Measurements from ENCODE around the gene PPCS. TPM values are rescaled to one million over a fixed set of nuclear protein-coding genes. Genes with fewer than 3 reads are reported as not detected.

PPCS gene
- 100 to 1,000 TPM in 1 of 3 donors, 10 to 100 TPM in 2; 48.2 to 103 (median 53.9) TPM for polyA plus RNA-seq

- H3K27ac ChIP-seq (ENCODE audit: low read depth, low read length) = peak within 1 kb of the TSS; percentile 79
- WGBS, 3 donors = 0 to 1% (median 1%) methylated on average over 47 to 66 of the region's 66 CpGs
Measured at GRCh38 chr1:42456010-42456753, at the start of gene PPCS, which contains the start of gene ZMYND12. TSS of gene PPCS (plus strand) at chr1:42456543. CDS start at chr1:42456566, 23 bp downstream. TSS of gene ZMYND12 (minus strand) at chr1:42456022. CDS start at chr1:42455997, 25 bp downstream.

- 86 to 91% (median 88%) methylated on average over 17 of the region's 17 CpGs for WGBS, 3 donors
- no peak overlapping the region for H3K27ac ChIP-seq (ENCODE audit: low read depth, low read length)
Measured at GRCh38 chr1:42414551-42415496, 41.5 kb upstream of the PPCS start.

GRCh38 chr1:42417166-42417565 lies 39.2 kb upstream of the PPCS start:
- WGBS, 3 donors = 40 to 93% (median 58%) methylated on average over 3 of the region's 3 CpGs

GRCh38 chr1:42418516-42418915 lies 37.8 kb upstream of the PPCS start:
- no peak overlapping the region for H3K27ac ChIP-seq (ENCODE audit: low read depth, low read length)

More at GRCh38 chr1:42417166-42417565, 39.2 kb upstream of the PPCS start:
- H3K27ac ChIP-seq (ENCODE audit: low read depth, low read length) = no peak overlapping the region

GRCh38 chr1:42419126-42419821 lies 37.1 kb upstream of the PPCS start:
- H3K27ac ChIP-seq (ENCODE audit: low read depth, low read length) = no peak overlapping the region
- WGBS, 3 donors = 70 to 86% (median 73%) methylated on average over 5 of the region's 5 CpGs

More at GRCh38 chr1:42418516-42418915, 37.8 kb upstream of the PPCS start:
- WGBS, 3 donors = 94 to 100% (median 95%) methylated on average over 1 of the region's 1 CpG

GRCh38 chr1:42420121-42420520 lies 36.2 kb upstream of the PPCS start:
- H3K27ac ChIP-seq (ENCODE audit: low read depth, low read length) = no peak overlapping the region
- WGBS, 3 donors = 64 to 79% (median 72%) methylated on average over 7 of the region's 7 CpGs

GRCh38 chr1:42420911-42421585 lies 35.3 kb upstream of the PPCS start:
- no peak overlapping the region for H3K27ac ChIP-seq (ENCODE audit: low read depth, low read length)
- WGBS, 3 donors = 6 to 23% (median 21%) methylated on average over 10 of the region's 10 CpGs

- H3K27ac ChIP-seq (ENCODE audit: low read depth, low read length) = no peak overlapping the region
- WGBS, 3 donors = 69 to 83% (median 79%) methylated on average over 9 of the region's 9 CpGs
Measured at GRCh38 chr1:42422737-42423136, 33.6 kb upstream of the PPCS start.

- no peak overlapping the region for H3K27ac ChIP-seq (ENCODE audit: low read depth, low read length)
- 78 to 93% (median 80%) methylated on average over 3 of the region's 3 CpGs for WGBS, 3 donors
Measured at GRCh38 chr1:42423681-42424080, 32.7 kb upstream of the PPCS start.

GRCh38 chr1:42424201-42424600 lies 32.1 kb upstream of the PPCS start:
- WGBS, 3 donors = 79 to 89% (median 79%) methylated on average over 4 of the region's 4 CpGs
- H3K27ac ChIP-seq (ENCODE audit: low read depth, low read length) = no peak overlapping the region

- 64 to 87% (median 70%) methylated on average over 4 of the region's 4 CpGs for WGBS, 3 donors
Measured at GRCh38 chr1:42427240-42427639, 29.1 kb upstream of the PPCS start.

GRCh38 chr1:42429603-42430002 lies 26.7 kb upstream of the PPCS start:
- no peak overlapping the region for H3K27ac ChIP-seq (ENCODE audit: low read depth, low read length)
- WGBS, 3 donors = 39 to 85% (median 48%) methylated on average over 1 of the region's 1 CpG

More at GRCh38 chr1:42427240-42427639, 29.1 kb upstream of the PPCS start:
- H3K27ac ChIP-seq (ENCODE audit: low read depth, low read length) = no peak overlapping the region

- 80 to 81% (median 80%) methylated on average over 3 of the region's 3 CpGs for WGBS, 3 donors
- H3K27ac ChIP-seq (ENCODE audit: low read depth, low read length) = no peak overlapping the region
Measured at GRCh38 chr1:42430286-42431135, 25.8 kb upstream of the PPCS start.

GRCh38 chr1:42431514-42431913 lies 24.8 kb upstream of the PPCS start:
- 83 to 88% (median 87%) methylated on average over 3 of the region's 3 CpGs for WGBS, 3 donors
- no peak overlapping the region for H3K27ac ChIP-seq (ENCODE audit: low read depth, low read length)

GRCh38 chr1:42432714-42433113 lies 23.6 kb upstream of the PPCS start:
- H3K27ac ChIP-seq (ENCODE audit: low read depth, low read length) = no peak overlapping the region
- WGBS, 3 donors = 86 to 92% (median 90%) methylated on average over 4 of the region's 4 CpGs

GRCh38 chr1:42433369-42433768 lies 23.0 kb upstream of the PPCS start:
- no peak overlapping the region for H3K27ac ChIP-seq (ENCODE audit: low read depth, low read length)
- 82 to 92% (median 86%) methylated on average over 6 of the region's 6 CpGs for WGBS, 3 donors

- WGBS, 3 donors = 89 to 95% (median 93%) methylated on average over 4 of the region's 4 CpGs
- H3K27ac ChIP-seq (ENCODE audit: low read depth, low read length) = no peak overlapping the region
Measured at GRCh38 chr1:42434340-42434739, 22.0 kb upstream of the PPCS start.

Data from adipose tissue (tissue), 3 donors.